DMS 273 (cell line): ENCODE results near the gene CCDC157.
"Not testable (repeated sequence)": the region's sequence is repeated elsewhere in the genome, so short reads cannot be mapped to it uniquely, and the experiment has no call there.

ENCODE experiments used
- DNase-seq: peaks from one replicate; lab custom pipeline; 2025; ENCODE audit not compliant: unreplicated experiment; lab: John Stamatoyannopoulos, UW

The CCDC157 gene

GRCh38 chr22:30386960-30387827 lies 30.4 kb downstream of the CCDC157 start, which contains the start of gene RNF215:
TSS of gene RNF215 (minus strand) at chr22:30387411. CDS start at chr22:30387313, 98 bp downstream.
- peak; percentile 91 for DNase-seq

- peak; percentile 73 for DNase-seq
Measured at GRCh38 chr22:30390974-30391691, 34.3 kb downstream of the CCDC157 start.

- no peak for DNase-seq
Measured at GRCh38 chr22:30392661-30393321, 36.0 kb downstream of the CCDC157 start.

- no peak for DNase-seq
Measured at GRCh38 chr22:30393322-30393680, 36.5 kb downstream of the CCDC157 start.

DNA sequence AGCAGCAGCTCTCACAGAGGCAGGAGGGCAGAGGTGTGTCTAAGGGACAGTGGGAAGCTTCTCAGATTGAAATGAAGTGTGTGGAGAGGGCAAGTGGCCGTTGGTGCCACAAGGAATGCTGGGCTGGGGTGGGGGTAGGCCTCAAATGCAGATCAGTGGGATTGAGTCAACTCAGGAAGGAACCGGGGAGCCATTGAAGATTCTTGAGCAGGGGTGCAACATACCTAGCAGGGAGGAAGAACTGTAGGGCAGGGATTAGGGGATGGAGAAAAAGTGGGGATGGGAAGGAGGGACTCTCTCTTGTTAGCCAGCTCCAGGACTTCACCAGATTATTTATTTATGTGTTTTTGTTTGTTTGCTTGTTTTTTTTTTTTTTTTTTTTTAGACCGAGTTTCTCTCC lies 37.1 kb downstream of the CCDC157 start:
- DNase-seq, result no peak

- peak; percentile 77 for DNase-seq
Measured at GRCh38 chr22:30396871-30397655, 40.3 kb downstream of the CCDC157 start, which contains the start of gene SEC14L2. TSS of gene SEC14L2 (plus strand) at chr22:30397018. CDS start at chr22:30397117, 99 bp downstream.

DNA sequence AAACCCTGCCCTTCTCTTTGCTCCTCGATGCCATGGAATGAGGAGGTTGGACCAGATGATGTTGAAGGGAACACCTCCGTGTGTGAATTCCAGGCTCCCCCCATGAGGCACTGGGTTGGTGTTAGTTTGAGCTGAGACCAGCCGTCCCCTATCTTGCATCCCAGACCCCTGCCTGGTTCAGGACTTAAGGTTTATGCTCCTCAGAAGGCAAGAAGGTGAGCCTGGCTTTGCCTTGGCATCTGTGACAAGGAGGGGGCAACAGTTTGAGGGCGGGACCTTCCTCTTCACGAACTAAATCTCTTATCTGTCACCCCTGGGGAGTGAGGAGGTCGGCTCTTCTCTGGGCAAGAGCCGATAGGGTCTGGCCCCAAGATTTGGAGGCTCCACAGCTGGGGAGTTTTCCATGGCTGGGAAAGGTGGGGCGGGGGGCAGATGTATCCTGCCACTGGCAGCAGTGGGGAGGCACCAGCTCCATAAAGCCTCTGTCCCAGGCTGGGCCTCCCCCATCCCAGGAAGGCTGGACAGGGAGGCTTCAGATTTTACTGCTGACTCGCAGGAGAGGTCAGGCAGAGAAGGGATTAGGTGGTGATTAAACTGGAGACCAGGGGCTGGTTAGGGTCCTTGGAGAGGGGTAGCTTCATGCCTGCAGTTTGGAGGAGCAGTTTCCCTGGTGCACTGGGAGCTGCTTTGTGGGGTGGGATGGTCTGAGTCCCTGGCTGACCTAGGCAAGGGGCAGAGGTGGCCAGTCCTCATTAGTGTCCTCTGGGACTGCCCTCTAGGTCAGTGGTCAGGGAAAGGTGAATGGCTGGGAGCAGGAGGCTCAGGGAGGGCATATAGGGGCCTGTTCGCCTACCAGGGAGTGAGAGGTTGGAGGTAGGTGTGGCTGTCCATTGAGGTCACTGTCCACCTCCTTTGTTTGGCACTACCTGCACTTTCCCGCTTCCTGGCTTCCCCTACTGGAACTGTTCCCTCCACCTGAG lies 41.1 kb downstream of the CCDC157 start:
- peak; percentile 33 for DNase-seq

- no peak for DNase-seq
Measured at GRCh38 chr22:30398685-30399680, 42.2 kb downstream of the CCDC157 start.

DNA sequence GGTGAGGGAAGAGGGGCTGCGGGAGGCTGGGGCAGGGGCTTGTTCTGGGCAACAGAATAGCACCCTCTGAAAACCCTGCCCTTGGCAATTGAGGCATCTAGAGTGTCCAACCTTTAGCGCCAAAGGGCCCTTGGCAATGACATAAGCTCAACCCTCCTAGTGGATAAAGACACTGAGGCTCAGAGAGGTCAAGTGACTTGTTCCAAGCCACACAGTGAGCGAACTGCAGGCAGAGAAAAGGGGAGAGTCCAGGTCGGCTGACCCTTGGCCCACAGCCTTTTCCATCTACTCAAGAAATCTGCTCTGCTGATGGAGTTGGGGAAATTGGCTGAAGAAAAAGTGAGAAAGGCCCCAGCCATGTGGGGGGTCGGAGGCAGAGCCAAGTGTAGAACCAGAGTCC lies 42.9 kb downstream of the CCDC157 start:
- DNase-seq, result no peak

DNA sequence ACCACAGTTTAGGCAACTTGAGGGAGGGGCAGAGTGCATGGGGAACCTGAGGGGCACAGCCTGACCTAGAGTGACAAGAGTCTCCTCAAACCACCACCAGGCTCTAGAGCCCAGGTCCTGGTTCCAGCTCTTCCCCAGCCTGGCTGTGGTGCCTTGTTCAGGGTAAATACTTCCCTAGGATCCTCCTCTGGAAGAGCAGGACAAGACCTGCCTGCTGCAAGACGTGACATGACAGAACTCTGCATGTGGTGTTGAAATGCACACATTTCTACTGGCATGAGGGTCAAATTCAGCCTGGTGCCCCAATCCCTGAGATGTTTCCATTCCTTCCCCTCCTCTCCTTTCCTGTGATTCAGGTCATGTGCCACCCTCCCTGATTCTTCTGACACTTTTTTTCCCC lies 43.4 kb downstream of the CCDC157 start:
- peak; percentile 8 for DNase-seq

DNA sequence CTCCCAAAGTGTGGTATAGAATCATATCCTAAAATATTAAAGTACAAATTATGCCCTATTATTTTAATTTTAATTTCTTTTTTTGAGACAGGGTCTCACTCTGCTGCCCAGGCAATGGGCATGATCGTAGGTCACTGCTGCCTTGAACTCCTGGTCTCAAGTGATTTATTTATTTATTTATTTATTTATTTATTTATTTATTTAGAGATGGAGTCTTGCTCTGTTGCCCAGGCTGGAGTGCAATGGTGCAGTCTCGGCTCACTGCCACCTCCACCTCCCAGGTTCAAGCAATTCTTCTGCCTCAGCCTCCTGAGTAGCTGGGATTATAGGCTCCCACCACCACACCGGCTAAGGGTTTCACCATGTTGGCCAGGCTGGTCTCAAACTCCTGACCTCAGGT lies 44.2 kb downstream of the CCDC157 start:
- DNase-seq, result not testable (repeated sequence)

DNA sequence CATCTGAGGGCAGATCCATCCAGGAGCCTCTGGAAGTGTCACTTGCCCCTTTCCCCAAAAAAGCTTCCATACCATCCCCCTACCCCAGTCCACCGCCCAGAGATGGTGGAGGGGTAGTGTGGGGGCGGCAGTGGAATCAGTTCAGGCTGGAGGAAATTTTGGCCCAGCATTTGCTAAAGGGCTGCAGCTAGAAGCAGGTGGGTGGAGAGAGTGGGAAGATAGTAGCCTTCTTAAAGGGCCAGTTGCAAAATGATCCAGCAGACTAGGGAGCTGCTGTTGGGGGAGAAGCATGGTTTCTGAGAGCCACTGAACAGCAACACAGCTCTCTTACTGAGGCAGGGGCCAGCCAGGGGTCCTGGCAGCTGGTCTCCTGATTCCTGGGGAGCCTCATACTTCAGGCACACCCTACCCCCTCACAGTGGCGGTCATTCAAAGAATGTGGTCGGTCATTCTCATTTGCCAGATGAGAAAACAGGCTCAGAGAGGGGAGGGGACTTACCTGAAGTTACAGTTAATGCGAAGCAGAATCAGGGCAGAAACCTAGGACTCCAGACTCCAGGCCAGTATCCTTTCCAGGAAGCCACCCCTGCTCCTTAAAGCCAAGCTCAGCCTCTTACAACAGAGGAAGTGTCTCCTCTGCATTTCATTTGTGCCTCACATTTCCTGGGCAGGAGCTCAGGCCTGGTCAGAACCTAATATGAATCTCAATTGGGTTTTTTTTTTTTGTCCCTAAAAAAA lies 45.4 kb downstream of the CCDC157 start:
- no peak for DNase-seq

- DNase-seq, result not testable (repeated sequence)
Measured at GRCh38 chr22:30402766-30403104, 45.9 kb downstream of the CCDC157 start.

- no peak for DNase-seq
Measured at GRCh38 chr22:30404307-30404706, 47.5 kb downstream of the CCDC157 start.

DNA sequence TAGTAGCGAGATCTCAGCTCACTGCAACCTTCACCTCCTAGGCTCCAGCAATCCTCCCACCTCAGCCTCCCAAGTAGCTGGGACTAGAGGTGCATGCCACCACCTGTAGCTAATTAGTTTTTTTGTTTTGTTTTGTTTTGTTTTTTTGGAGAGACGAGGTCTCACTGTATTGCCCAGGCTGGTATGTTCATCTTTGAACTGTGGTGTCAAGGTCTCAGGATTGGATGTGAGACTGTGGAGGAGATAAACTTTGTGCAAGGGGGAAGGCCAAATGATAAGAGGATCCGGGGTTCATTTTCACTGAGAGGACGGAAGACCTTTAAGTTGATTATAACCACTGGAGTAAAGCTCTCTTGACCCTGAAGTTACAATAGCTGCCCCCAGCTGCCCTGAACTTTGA lies 48.9 kb downstream of the CCDC157 start:
- no peak for DNase-seq

GRCh38 chr22:30406400-30406799 lies 49.6 kb downstream of the CCDC157 start:
- no peak for DNase-seq

DNA sequence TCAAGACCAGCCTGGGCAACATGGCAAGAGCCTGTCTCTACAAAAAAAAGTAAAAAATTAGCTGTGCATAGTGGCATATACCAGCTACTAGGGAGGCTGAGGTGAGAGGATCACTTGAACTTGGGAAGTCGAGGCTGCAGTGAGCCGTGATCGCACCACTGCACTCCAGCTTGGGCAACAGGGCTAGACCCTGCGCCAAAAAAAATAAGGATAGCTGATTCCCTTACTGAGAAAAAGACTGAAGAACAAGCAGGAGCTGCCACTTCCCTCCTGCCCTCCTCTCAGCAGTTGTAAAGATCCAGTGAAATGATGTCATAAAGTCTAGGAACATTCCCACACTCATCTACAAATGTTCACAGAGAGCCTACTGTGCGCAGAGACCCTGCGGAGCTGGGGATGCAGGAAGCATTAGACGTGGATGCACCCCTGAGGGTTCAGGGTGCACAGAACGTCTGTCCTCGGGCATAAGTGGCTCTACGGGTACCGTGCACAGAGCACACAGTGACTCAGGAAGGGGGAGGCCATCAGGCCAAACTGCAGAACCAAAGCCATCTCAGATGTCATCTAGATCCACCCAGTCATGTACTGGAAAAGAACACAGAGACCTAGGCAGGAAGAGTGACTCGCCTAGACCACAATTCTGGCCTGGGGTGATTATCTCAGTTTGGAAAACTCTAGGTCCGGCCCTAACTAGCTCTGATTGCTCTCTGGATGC lies 51.7 kb downstream of the CCDC157 start:
- DNase-seq, result no peak
